Amniotic epithelial cell (primary cell): Measurements from ENCODE around the gene PAPSS2.

Source experiments
- DNase-seq: peaks from one replicate; pipeline ENCODE4 v3.0.0-alpha.2; 2010; ENCODE audit warnings: low read depth

The PAPSS2 gene

GRCh38 chr10:87671139-87671815, 11.6 kb downstream of the PAPSS2 start:
- no peak for DNase-seq

- DNase-seq, result no peak
These were observed 12.9 kb downstream of the PAPSS2 start for GRCh38 chr10:87672551-87672950.

- DNase-seq, result peak; percentile 81
These were observed 15.3 kb downstream of the PAPSS2 start for GRCh38 chr10:87674943-87675342.

GRCh38 chr10:87675396-87676376, 16.0 kb downstream of the PAPSS2 start:
- DNase-seq, result peak; percentile 90

GRCh38 chr10:87677595-87677994, 17.9 kb downstream of the PAPSS2 start:
- DNase-seq, result peak; percentile 37

- DNase-seq, result no peak
These were observed 18.6 kb downstream of the PAPSS2 start for GRCh38 chr10:87678302-87678701.

GRCh38 chr10:87683356-87683755, 23.7 kb downstream of the PAPSS2 start:
- no peak for DNase-seq

- DNase-seq, result no peak
These were observed 24.4 kb downstream of the PAPSS2 start for GRCh38 chr10:87684001-87684638.

- DNase-seq, result no peak
These were observed 26.3 kb downstream of the PAPSS2 start for GRCh38 chr10:87685832-87686574.

GRCh38 chr10:87691506-87692070, 31.9 kb downstream of the PAPSS2 start:
- DNase-seq, result no peak

GRCh38 chr10:87692956-87693484, 33.3 kb downstream of the PAPSS2 start:
- DNase-seq, result no peak

- DNase-seq, result no peak
These were observed 34.5 kb downstream of the PAPSS2 start for GRCh38 chr10:87694011-87694794.

- DNase-seq, result no peak
These were observed 35.4 kb downstream of the PAPSS2 start for GRCh38 chr10:87695074-87695473.

GRCh38 chr10:87696922-87697745, 37.5 kb downstream of the PAPSS2 start:
- no peak for DNase-seq

GRCh38 chr10:87700031-87700796, 40.5 kb downstream of the PAPSS2 start:
- DNase-seq, result peak; percentile 72

GRCh38 chr10:87702260-87702972, 42.7 kb downstream of the PAPSS2 start:
- DNase-seq, result no peak

- DNase-seq, result no peak
These were observed 43.3 kb downstream of the PAPSS2 start for GRCh38 chr10:87702973-87703294.

- no peak for DNase-seq
These were observed 44.1 kb downstream of the PAPSS2 start for GRCh38 chr10:87703771-87704170.
